Neural cell (in vitro differentiated cells): ENCODE measurements around the gene NRP2.

Experiments
- EP300 ChIP-seq: fragments of 450-650 bp; conservative IDR thresholded peaks from 2 replicates; pipeline ENCODE4 v1.6.1; 2014; ENCODE audit warnings: antibody characterized with exemption, mild to moderate bottlenecking, moderate library complexity; ENCODE audit not compliant: poor library complexity, severe bottlenecking
- EZH2 ChIP-seq: fragments of 200-600, 300-800 bp; shearing (Covaris generic), sonication (generic); IDR thresholded peaks from 2 replicates; pipeline ENCODE4 v1.6.1; 2014; ENCODE audit warnings: antibody characterized with exemption, low read length, borderline replicate concordance, mild to moderate bottlenecking; ENCODE audit not compliant: insufficient read depth, poor library complexity, severe bottlenecking
- POLR2AphosphoS5 ChIP-seq: IDR thresholded peaks from 2 replicates; pipeline ENCODE4 v1.6.1; 2012
- RAD21 ChIP-seq: fragments of 450-650 bp; conservative IDR thresholded peaks from 2 replicates; pipeline ENCODE4 v1.6.1; 2014; ENCODE audit warnings: antibody characterized with exemption, mild to moderate bottlenecking, moderate library complexity
- TAF1 ChIP-seq: IDR thresholded peaks from 2 replicates; pipeline ENCODE4 v1.6.1; 2012; ENCODE audit warnings: low read depth
- TF ChIP-seq, protein P1 (sequence below): fragments of 450-650 bp; IDR thresholded peaks from 2 replicates; pipeline ENCODE4 v1.5.1; 2014; ENCODE audit warnings: antibody characterized with exemption, mild to moderate bottlenecking, moderate library complexity; ENCODE audit not compliant: poor library complexity, severe bottlenecking
- TF ChIP-seq, protein P2 (sequence below): IDR thresholded peaks from 2 replicates; pipeline ENCODE4 v1.6.1; 2012; ENCODE audit warnings: borderline replicate concordance

DNA sequence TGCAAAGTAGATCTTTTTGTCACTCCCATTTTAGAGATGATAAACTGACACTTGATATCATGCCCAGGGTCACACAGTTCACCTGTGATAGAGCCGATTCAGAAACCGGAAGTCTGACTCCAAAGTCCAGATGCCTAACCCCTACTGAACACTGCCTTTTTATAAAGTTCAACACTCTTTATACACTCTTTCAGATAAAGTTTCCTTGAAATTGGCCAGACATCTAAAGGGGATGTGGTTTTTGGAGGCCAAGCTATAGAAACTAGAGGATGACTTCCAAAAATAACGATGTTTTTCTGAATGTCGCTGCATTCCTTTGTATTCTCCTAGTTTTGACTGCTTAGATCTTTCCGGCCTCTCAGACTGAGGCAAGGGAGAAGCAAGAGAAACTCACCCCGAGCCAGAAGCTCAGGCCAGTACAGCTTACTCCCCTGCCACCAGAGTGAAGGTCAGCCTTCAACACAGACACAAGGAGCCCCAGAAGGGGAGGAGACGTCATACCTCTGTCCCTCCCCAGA lies 61.8 kb downstream of the NRP2 start:
- TF ChIP-seq, protein P1, sequence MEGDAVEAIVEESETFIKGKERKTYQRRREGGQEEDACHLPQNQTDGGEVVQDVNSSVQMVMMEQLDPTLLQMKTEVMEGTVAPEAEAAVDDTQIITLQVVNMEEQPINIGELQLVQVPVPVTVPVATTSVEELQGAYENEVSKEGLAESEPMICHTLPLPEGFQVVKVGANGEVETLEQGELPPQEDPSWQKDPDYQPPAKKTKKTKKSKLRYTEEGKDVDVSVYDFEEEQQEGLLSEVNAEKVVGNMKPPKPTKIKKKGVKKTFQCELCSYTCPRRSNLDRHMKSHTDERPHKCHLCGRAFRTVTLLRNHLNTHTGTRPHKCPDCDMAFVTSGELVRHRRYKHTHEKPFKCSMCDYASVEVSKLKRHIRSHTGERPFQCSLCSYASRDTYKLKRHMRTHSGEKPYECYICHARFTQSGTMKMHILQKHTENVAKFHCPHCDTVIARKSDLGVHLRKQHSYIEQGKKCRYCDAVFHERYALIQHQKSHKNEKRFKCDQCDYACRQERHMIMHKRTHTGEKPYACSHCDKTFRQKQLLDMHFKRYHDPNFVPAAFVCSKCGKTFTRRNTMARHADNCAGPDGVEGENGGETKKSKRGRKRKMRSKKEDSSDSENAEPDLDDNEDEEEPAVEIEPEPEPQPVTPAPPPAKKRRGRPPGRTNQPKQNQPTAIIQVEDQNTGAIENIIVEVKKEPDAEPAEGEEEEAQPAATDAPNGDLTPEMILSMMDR, result no peak
- TF ChIP-seq TAF1, result no peak
- no peak for TF ChIP-seq POLR2AphosphoS5
- TF ChIP-seq EP300, result no peak
- TF ChIP-seq EZH2, result no peak
- TF ChIP-seq RAD21, result no peak
- TF ChIP-seq, protein P2, sequence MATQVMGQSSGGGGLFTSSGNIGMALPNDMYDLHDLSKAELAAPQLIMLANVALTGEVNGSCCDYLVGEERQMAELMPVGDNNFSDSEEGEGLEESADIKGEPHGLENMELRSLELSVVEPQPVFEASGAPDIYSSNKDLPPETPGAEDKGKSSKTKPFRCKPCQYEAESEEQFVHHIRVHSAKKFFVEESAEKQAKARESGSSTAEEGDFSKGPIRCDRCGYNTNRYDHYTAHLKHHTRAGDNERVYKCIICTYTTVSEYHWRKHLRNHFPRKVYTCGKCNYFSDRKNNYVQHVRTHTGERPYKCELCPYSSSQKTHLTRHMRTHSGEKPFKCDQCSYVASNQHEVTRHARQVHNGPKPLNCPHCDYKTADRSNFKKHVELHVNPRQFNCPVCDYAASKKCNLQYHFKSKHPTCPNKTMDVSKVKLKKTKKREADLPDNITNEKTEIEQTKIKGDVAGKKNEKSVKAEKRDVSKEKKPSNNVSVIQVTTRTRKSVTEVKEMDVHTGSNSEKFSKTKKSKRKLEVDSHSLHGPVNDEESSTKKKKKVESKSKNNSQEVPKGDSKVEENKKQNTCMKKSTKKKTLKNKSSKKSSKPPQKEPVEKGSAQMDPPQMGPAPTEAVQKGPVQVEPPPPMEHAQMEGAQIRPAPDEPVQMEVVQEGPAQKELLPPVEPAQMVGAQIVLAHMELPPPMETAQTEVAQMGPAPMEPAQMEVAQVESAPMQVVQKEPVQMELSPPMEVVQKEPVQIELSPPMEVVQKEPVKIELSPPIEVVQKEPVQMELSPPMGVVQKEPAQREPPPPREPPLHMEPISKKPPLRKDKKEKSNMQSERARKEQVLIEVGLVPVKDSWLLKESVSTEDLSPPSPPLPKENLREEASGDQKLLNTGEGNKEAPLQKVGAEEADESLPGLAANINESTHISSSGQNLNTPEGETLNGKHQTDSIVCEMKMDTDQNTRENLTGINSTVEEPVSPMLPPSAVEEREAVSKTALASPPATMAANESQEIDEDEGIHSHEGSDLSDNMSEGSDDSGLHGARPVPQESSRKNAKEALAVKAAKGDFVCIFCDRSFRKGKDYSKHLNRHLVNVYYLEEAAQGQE, result no peak
